Lung (tissue), 12 donors: ENCODE measurements around the gene CPPED1. TPM values are rescaled to one million over a fixed set of nuclear protein-coding genes. Genes with fewer than 3 reads are reported as not detected.

Experiments
- ATAC-seq: fragments of 200-7000 bp; cut with Tn5 transposase; one replicate; pipeline ENCODE4 v1.9.1; 2020; ENCODE audit warnings: moderate number of reproducible peaks; ENCODE audit not compliant: insufficient read depth, low FRiP score
- DNase-seq, 3 donors: peaks; one replicate each; pipeline ENCODE4 v3.0.0-alpha.2; 2013 to 2017
- H3K27ac ChIP-seq, 2 donors: one replicate each; pipeline ENCODE4 v1.5.1; 2013; ENCODE audit warnings: mild to moderate bottlenecking in 2 of 2, moderate library complexity in 2 of 2, control low read depth in 1 of 2, inconsistent platforms in 1 of 2, low read depth in 1 of 2, low read length in 1 of 2
- H3K27me3 ChIP-seq, 3 donors: one replicate each; pipeline ENCODE4 v1.5.1; 2013; ENCODE audit warnings: low read length in 2 of 3; ENCODE audit not compliant: control insufficient read depth in 3 of 3, insufficient read depth in 3 of 3
- H3K36me3 ChIP-seq, 4 donors: one replicate each; pipeline ENCODE4 v1.5.1; 2013; ENCODE audit warnings: low read length in 4 of 4, mild to moderate bottlenecking in 1 of 4, moderate library complexity in 1 of 4; ENCODE audit not compliant: control insufficient read depth in 4 of 4, insufficient read depth in 4 of 4
- H3K4me1 ChIP-seq, 5 donors: one replicate each; pipeline ENCODE4 v1.5.1; 2013; ENCODE audit warnings: low read length in 5 of 5, mild to moderate bottlenecking in 2 of 5, moderate library complexity in 1 of 5; ENCODE audit not compliant: control insufficient read depth in 5 of 5, insufficient read depth in 5 of 5
- H3K4me3 ChIP-seq: one replicate; pipeline ENCODE4 v1.5.1; 2013; ENCODE audit warnings: mild to moderate bottlenecking, control low read depth, moderate library complexity
- H3K9ac ChIP-seq, 2 donors: one replicate each; pipeline ENCODE4 v1.5.1; 2013; ENCODE audit warnings: low read length in 2 of 2, control low read depth in 1 of 2; ENCODE audit not compliant: insufficient read depth in 1 of 2
- H3K9me3 ChIP-seq, 4 donors: one replicate each; pipeline ENCODE4 v1.5.1; 2013; ENCODE audit warnings: low read length in 3 of 4, mild to moderate bottlenecking in 1 of 4, moderate library complexity in 1 of 4; ENCODE audit not compliant: control insufficient read depth in 4 of 4, insufficient read depth in 3 of 4
- WGBS, 2 donors: extraction: QIAGEN DNeasy Blood & Tissue Kit; methylation state at CpG; one replicate each; pipeline ENCODE4 v1.1.7; 2013; 5-methylcytosine and 5-hydroxymethylcytosine counted together
- polyA plus RNA-seq, 2 donors: library from polyadenylated mRNA; stranded (reverse); fragments of 200-250 nt; gene quantifications; one replicate each; pipeline ENCODE4 v1.2.1, GENCODE V29; 2013
- total RNA-seq, 2 donors: library from RNA; depleted of rRNA in 1 of 2; stranded (reverse); fragments of >200 nt in 1 of 2; gene quantifications; one replicate each; pipeline ENCODE4 v1.2.1, GENCODE V29; 2014 to 2021
- TF ChIP-seq, protein P1 (sequence below): IDR thresholded peaks from 2 replicates; pipeline ENCODE4 v1.5.1; 2012; ENCODE audit warnings: mild to moderate bottlenecking; ENCODE audit errors: control extremely low read depth, extremely low read depth
- donor health status: control.
- donor health status: control.
- donor health status: Bipolar disorder and iron deficiency.
- donor health status: healthy.
- donor health status: DM: yes; HTN: yes; CAD: no.

Gene CPPED1
- total and polyA plus RNA-seq, 4 donors, result 9.8 to 32.5 (median 14.2) TPM

DNA sequence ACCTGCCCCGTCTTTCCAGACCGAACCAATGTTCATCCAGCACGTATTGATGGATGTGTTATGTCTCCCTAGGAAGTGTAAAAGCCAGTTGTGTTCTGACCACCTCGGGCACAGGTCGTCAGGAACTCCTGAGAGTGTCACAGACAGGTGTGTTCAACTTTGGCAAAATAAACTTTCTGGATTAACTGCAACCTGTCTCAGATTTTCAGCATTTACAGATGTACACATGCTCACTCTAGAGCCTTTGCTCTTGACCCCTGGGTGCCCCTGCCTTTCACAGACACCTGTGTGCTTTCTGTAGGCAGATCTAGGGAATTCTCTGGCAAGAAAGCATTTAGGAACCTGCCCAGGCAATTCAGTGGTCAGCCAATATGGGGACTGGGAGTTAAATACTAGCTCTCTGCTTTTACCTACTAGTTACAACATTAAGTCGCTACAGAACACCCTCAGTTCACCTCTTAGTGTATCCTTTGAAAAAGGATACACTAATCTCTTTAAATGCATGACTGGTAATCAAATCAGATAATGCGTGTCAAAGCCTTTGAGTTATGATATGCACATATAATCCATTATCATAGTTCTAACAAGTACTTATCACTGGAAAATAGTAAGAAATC is 188.9 kb downstream of the CPPED1 start:
- Histone ChIP-seq H3K4me3 (no peak overlapping the region), H3K36me3 (no peaks in the 10 kb centered on the region), H3K9me3 (peaks cover 0 to 3% (median 0%) of the 10 kb centered on the region in 4 donors), H3K4me1 (no peaks in the 10 kb centered on the region), H3K27me3 (peaks cover 0 to 7% (median 0%) of the 10 kb centered on the region in 3 donors), H3K9ac (no peak overlapping the region), H3K27ac (no peak overlapping the region)
- TF ChIP-seq, protein P1, sequence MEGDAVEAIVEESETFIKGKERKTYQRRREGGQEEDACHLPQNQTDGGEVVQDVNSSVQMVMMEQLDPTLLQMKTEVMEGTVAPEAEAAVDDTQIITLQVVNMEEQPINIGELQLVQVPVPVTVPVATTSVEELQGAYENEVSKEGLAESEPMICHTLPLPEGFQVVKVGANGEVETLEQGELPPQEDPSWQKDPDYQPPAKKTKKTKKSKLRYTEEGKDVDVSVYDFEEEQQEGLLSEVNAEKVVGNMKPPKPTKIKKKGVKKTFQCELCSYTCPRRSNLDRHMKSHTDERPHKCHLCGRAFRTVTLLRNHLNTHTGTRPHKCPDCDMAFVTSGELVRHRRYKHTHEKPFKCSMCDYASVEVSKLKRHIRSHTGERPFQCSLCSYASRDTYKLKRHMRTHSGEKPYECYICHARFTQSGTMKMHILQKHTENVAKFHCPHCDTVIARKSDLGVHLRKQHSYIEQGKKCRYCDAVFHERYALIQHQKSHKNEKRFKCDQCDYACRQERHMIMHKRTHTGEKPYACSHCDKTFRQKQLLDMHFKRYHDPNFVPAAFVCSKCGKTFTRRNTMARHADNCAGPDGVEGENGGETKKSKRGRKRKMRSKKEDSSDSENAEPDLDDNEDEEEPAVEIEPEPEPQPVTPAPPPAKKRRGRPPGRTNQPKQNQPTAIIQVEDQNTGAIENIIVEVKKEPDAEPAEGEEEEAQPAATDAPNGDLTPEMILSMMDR, result no peak
- DNase-seq, result no peak
- 80 to 90% methylated on average over 7 of the region's 7 CpGs for WGBS, 2 donors
- no peak for ATAC-seq

DNA sequence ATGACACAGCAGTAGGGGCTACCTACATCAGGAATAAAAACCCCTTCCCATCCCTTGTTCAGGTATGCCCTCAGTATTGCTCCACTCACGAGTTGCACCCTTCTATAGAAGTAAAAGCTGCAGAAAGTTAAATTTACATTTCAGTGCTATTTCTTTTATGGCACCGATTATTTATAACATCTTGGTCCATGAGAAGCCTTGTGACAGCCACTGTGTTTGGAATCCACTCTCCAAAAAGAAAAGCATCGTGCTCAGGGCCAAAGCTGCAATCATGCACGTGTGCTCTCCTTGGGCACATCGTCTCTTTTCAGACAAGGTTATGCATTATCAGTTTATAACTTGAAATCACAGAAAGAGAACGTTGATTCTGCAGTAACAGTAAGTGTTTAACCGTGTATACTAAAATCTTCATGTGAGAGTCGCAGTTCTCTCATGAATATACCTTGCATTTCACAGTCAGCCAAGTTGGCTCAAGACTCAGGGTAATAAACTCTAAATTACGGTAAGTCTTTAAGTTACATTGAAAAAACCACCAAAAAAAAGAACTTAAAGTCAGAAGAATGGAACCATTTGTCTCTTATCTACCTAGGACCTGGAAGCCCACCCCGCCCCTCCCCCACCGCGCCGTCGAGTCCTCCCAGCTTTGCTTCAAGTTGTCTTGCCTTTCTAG is 189.6 kb downstream of the CPPED1 start:
- TF ChIP-seq, protein P1, result no peak
- ATAC-seq, result no peak
- Histone ChIP-seq H3K36me3 (no peaks in the 10 kb centered on the region), H3K9ac (no peak overlapping the region), H3K9me3 (peaks cover 0 to 3% (median 0%) of the 10 kb centered on the region in 4 donors), H3K27me3 (peaks cover 0 to 7% (median 0%) of the 10 kb centered on the region in 3 donors), H3K4me1 (no peaks in the 10 kb centered on the region), H3K4me3 (no peak overlapping the region), H3K27ac (no peak overlapping the region)
- WGBS, 2 donors, result 84 to 86% methylated on average over 14 of the region's 14 CpGs
- no peak for DNase-seq

DNA sequence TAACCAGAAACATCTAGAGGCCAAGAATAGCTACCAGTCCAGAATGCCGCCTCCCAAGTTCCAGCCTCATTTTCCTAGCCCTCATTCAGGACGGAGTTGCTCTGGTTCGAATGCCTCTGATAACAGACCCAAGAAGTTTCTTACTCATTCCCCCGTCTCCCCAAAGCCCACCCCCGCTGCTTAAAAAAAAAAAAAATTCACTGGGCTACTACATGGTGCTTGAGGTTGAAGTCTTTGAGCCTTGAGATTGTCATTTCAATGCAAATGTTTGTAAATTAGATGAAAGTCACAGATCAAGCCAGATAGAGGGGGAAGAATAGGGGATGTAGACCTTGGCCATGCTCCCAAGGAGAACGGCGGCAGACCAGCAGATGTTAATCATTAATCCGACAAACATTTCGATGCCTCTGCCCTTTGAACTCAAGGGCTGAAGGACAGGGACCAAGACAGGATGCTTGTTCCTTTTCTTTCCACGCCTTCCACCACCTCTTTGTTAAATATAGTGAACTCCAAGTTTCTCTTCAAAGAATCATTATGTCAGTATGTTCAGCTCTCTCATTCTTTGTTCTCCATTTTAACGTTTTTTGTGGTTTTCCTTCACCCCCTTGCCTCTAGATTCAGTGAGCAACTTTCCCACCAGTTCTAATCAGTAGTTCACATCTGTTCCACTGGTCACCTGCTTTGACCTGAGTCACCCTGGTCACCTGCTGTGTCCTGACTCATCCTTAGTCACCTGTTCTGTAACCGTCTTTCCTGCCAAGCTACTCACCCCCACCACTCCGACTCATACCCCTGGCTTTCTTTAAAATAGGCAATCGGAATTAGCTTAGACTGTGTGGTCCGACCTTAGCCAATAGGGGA is 190.3 kb downstream of the CPPED1 start:
- 42 to 43% methylated on average over 15 of the region's 15 CpGs for whole genome bisulfite sequencing, 2 donors
- DNase-seq, result no peak
- no peak overlapping the region for H3K27ac ChIP-seq
- H3K36me3 ChIP-seq, result no peaks in the 10 kb centered on the region
- H3K4me1 ChIP-seq, result no peaks in the 10 kb centered on the region
- H3K4me3 ChIP-seq, result no peak overlapping the region
- peaks cover 0 to 7% (median 0%) of the 10 kb centered on the region in 3 donors for H3K27me3 ChIP-seq
- no peak overlapping the region for H3K9ac ChIP-seq
- ATAC-seq, result no peak
- H3K9me3 ChIP-seq, result peaks cover 0 to 3% (median 0%) of the 10 kb centered on the region in 4 donors
- TF ChIP-seq, protein P1, result no peak
